HepG2 (cell line): Measurements from ENCODE around the gene RPAP2. TPM values are rescaled to one million over a fixed set of nuclear protein-coding genes. Genes with fewer than 3 reads are reported as not detected.
A peak's percentile ranks its signal among the peaks of the same experiment; 100 is the strongest.

Source experiments
- ARID2 ChIP-seq: sonication (generic); formaldehyde crosslinking; IDR thresholded peaks from 2 replicates; pipeline ENCODE4 v1.8.1; 2022; ENCODE audit warnings: mild to moderate bottlenecking, missing genetic modification reagents, borderline replicate concordance
- CBFB ChIP-seq: sonication (generic); formaldehyde crosslinking; IDR thresholded peaks from 2 replicates; pipeline ENCODE4 v1.4.0; 2020; ENCODE audit warnings: missing genetic modification reagents
- HDAC2 ChIP-seq: sonication (generic); formaldehyde crosslinking; IDR thresholded peaks from 2 replicates; pipeline ENCODE4 v1.4.0; 2020; ENCODE audit warnings: missing genetic modification reagents
- HOXA3 ChIP-seq: sonication (generic); formaldehyde crosslinking; IDR thresholded peaks from 2 replicates; pipeline ENCODE4 v1.5.0; 2020; ENCODE audit warnings: missing genetic modification reagents
- KLF11 ChIP-seq: IDR thresholded peaks from 2 replicates; pipeline ENCODE4 v1.6.1; 2016; ENCODE audit warnings: missing compliant biosample characterization
- KLF13 ChIP-seq: sonication (generic); formaldehyde crosslinking; IDR thresholded peaks from 2 replicates; pipeline ENCODE4 v1.4.0; 2020; ENCODE audit warnings: mild to moderate bottlenecking, missing genetic modification reagents
- MAF1 ChIP-seq: sonication (generic); formaldehyde crosslinking; IDR thresholded peaks from 2 replicates; pipeline ENCODE4 v1.5.0; 2020; ENCODE audit warnings: missing genetic modification reagents, borderline replicate concordance
- MLXIP ChIP-seq: sonication (generic); formaldehyde crosslinking; IDR thresholded peaks from 2 replicates; pipeline ENCODE4 v1.9.0; 2021; ENCODE audit warnings: missing genetic modification reagents, borderline replicate concordance
- PHF8 ChIP-seq: sonication (generic); formaldehyde crosslinking; IDR thresholded peaks from 2 replicates; pipeline ENCODE4 v1.5.0; 2020; ENCODE audit warnings: missing genetic modification reagents
- RBFOX2 ChIP-seq: fragments of 200-400 bp; formaldehyde crosslinking; IDR thresholded peaks from 2 replicates; pipeline ENCODE4 v1.6.1; 2017; ENCODE audit warnings: low read depth, mild to moderate bottlenecking, low read length
- SOX6 ChIP-seq, 2 experiments: fragments of 450-650 bp in 1 of 2; sonication (generic) in 1 of 2; formaldehyde crosslinking in 1 of 2; IDR thresholded peaks; 2 replicates each; pipeline versions ENCODE4 v1.4.0 to v1.6.1; 2017 to 2020; ENCODE audit warnings: antibody characterized with exemption in 1 of 2, mild to moderate bottlenecking in 1 of 2, missing genetic modification reagents in 1 of 2
- TAF15 ChIP-seq: fragments of 200-400 bp; formaldehyde crosslinking; IDR thresholded peaks from one replicate; pipeline ENCODE4 v1.6.1; 2018; ENCODE audit warnings: mild to moderate bottlenecking, low read depth, low read length; ENCODE audit not compliant: poor library complexity, severe bottlenecking
- TSC22D2 ChIP-seq: sonication (generic); formaldehyde crosslinking; IDR thresholded peaks from 2 replicates; pipeline ENCODE4 v1.5.1; 2020; ENCODE audit warnings: missing genetic modification reagents, mild to moderate bottlenecking, borderline replicate concordance
- ZMAT3 ChIP-seq: sonication (generic); formaldehyde crosslinking; conservative IDR thresholded peaks from 2 replicates; pipeline ENCODE4 v1.7.0; 2021; ENCODE audit warnings: missing genetic modification reagents
- ZNF33B ChIP-seq: sonication (generic); formaldehyde crosslinking; IDR thresholded peaks from 2 replicates; pipeline ENCODE4 v1.5.1; 2020; ENCODE audit warnings: mild to moderate bottlenecking, missing genetic modification reagents
- ZNF543 ChIP-seq: sonication (generic); formaldehyde crosslinking; IDR thresholded peaks from 2 replicates; pipeline ENCODE4 v1.4.0; 2020; ENCODE audit warnings: mild to moderate bottlenecking, missing genetic modification reagents
- ZNF589 ChIP-seq: sonication (generic); formaldehyde crosslinking; conservative IDR thresholded peaks from 2 replicates; pipeline ENCODE4 v1.8.0; 2022; ENCODE audit warnings: mild to moderate bottlenecking, moderate library complexity, missing genetic modification reagents
- ZNF703 ChIP-seq: sonication (generic); formaldehyde crosslinking; IDR thresholded peaks from 2 replicates; pipeline ENCODE4 v1.5.1; 2020; ENCODE audit warnings: missing genetic modification reagents, mild to moderate bottlenecking, moderate library complexity, borderline replicate concordance
- ZNF724P ChIP-seq: sonication (generic); formaldehyde crosslinking; IDR thresholded peaks from 2 replicates; pipeline ENCODE4 v1.8.0; 2022; ENCODE audit warnings: missing genetic modification reagents, borderline replicate concordance
- ZNF761 ChIP-seq: sonication (generic); formaldehyde crosslinking; conservative IDR thresholded peaks from 2 replicates; pipeline ENCODE4 v1.4.0; 2020; ENCODE audit warnings: mild to moderate bottlenecking, missing genetic modification reagents
- polyA plus RNA-seq, 8 experiments: library from polyadenylated mRNA; depleted of rRNA in 3 of 8; stranded (reverse) in 7 of 8; unstranded in 1 of 8; fragments of >200 nt; fragmentation: Illumina TruSeq in 4 of 8; extraction: Trizol in 4 of 8; gene quantifications; 2 replicates each; pipeline versions ENCODE4 v1.2.1 to v1.2.3, GENCODE V29; 2011 to 2016; ENCODE audit warnings: low read depth in 4 of 8, missing spikeins in 1 of 8, mixed read lengths in 1 of 8; ENCODE audit not compliant: insufficient read depth in 1 of 8
- total RNA-seq, 5 experiments: library from RNA; depleted of rRNA; stranded (reverse); fragments of >200 nt; fragmentation: Illumina TruSeq; extraction: Trizol; gene quantifications; 2 replicates each; pipeline ENCODE4 v1.2.3, GENCODE V29; 2016; ENCODE audit warnings: low read depth in 1 of 5
- TF ChIP-seq, protein P1 (sequence below): sonication (generic); formaldehyde crosslinking; IDR thresholded peaks from 2 replicates; pipeline ENCODE4 v1.4.0; 2020; ENCODE audit warnings: missing genetic modification reagents
- TF ChIP-seq, protein P2 (sequence below): sonication (generic); formaldehyde crosslinking; IDR thresholded peaks from 2 replicates; pipeline ENCODE4 v1.5.0; 2020; ENCODE audit warnings: missing genetic modification reagents

RPAP2 gene
- total and polyA plus RNA-seq, 2 of the 13 experiments (the other 11 are each of a cell fraction or from before 2014, with no cell fraction given): 10.0 to 34.8 TPM

GRCh38 chr1:92298573-92299476 is at the start of gene RPAP2, which contains the start of gene GLMN (continued):
- TF ChIP-seq MLXIP (CRISPR knock-in tag) (no peak), ZNF589 (CRISPR knock-in tag) (no peak), ZNF543 (CRISPR knock-in tag) (peak; percentile 43; the same call in 1 of the 2 replicates), KLF11 (CRISPR knock-in tag) (peak; percentile 68; the same call in 1 of the 2 replicates), ZMAT3 (CRISPR knock-in tag) (peak; percentile 88), TSC22D2 (CRISPR knock-in tag) (no peak), CBFB (CRISPR knock-in tag) (peak; percentile 74), HDAC2 (CRISPR knock-in tag) (peak; percentile 28; the same call in 1 of the 2 replicates), TAF15 (peak; percentile 74), KLF13 (CRISPR knock-in tag) (no peak), ZNF33B (CRISPR knock-in tag) (peak; percentile 75; the same call in 1 of the 2 replicates), PHF8 (peak; percentile 94), ARID2 (CRISPR knock-in tag) (peak; percentile 35; the same call in 1 of the 2 replicates), HOXA3 (CRISPR knock-in tag) (peak; percentile 63; the same call in 1 of the 2 replicates), MAF1 (0 out of 2 replicates have a peak, but pooled peaks have one; percentile 65), RBFOX2 (peak; percentile 99), SOX6 (IDR thresholded peaks at IDR 0.05) (no peak), SOX6 (CRISPR knock-in tag; IDR thresholded peaks at IDR 0.05) (peak; percentile 68), ZNF761 (0 out of 2 replicates have a peak, but pooled peaks have one; percentile 32), ZNF703 (CRISPR knock-in tag) (no peak), ZNF724P (CRISPR knock-in tag) (0 out of 2 replicates have a peak, but pooled peaks have one; percentile 37)
- TF ChIP-seq, protein P1, sequence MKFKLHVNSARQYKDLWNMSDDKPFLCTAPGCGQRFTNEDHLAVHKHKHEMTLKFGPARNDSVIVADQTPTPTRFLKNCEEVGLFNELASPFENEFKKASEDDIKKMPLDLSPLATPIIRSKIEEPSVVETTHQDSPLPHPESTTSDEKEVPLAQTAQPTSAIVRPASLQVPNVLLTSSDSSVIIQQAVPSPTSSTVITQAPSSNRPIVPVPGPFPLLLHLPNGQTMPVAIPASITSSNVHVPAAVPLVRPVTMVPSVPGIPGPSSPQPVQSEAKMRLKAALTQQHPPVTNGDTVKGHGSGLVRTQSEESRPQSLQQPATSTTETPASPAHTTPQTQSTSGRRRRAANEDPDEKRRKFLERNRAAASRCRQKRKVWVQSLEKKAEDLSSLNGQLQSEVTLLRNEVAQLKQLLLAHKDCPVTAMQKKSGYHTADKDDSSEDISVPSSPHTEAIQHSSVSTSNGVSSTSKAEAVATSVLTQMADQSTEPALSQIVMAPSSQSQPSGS (CRISPR knock-in tag): peak; percentile 56; the same call in 1 of the 2 replicates
- TF ChIP-seq, protein P2, sequence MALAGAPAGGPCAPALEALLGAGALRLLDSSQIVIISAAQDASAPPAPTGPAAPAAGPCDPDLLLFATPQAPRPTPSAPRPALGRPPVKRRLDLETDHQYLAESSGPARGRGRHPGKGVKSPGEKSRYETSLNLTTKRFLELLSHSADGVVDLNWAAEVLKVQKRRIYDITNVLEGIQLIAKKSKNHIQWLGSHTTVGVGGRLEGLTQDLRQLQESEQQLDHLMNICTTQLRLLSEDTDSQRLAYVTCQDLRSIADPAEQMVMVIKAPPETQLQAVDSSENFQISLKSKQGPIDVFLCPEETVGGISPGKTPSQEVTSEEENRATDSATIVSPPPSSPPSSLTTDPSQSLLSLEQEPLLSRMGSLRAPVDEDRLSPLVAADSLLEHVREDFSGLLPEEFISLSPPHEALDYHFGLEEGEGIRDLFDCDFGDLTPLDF (CRISPR knock-in tag): peak; percentile 34; the same call in 1 of the 2 replicates
